ENCODE data around the gene MYOZ2. TPM values are rescaled to one million over a fixed set of nuclear protein-coding genes. Genes with fewer than 3 reads are reported as not detected.
A peak's percentile ranks its signal among the peaks of the same experiment; 100 is the strongest.

MYOZ2 gene
- total RNA-seq, 1 experiment from 2014 or later: not detected

DNA sequence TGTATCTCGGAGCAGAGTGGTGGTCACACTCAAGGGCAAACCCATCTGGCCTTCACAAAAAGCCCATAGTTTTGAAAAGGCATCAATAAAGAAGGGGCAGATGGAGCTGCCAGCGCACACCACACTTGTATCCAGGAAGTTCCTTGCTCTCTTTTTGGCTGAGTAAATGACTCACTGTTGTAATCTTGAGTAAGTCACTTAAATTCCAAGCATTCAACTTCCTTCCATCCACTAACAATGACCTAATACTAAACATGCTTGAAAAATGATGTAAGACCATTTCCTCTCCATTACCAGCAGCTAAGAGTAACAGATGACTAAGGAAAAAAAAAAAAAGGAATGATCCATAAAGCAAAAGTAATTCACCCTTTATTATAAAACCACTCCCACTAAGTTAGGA, 32.4 kb upstream of the MYOZ2 start:
- Histone ChIP-seq H3K27me3 (ENCODE audit: low read length) (no peaks in the 10 kb centered on the region), H3K9me2 (replicated peaks; ENCODE audit: insufficient read depth, low read length) (no peaks in the 10 kb centered on the region), H3K4me1 (ENCODE audit: low read length) (no peaks in the 10 kb centered on the region), H3K4me3 (ENCODE audit: low read length) (no peak overlapping the region), H2AFZ (ENCODE audit: low read length) (no peak overlapping the region), H3K27ac (ENCODE audit: low read length) (no peak overlapping the region), H3K36me3 (ENCODE audit: insufficient read depth, low read length) (no peaks in the 10 kb centered on the region), H3K9ac (ENCODE audit: low read length) (no peak overlapping the region), H4K20me1 (ENCODE audit: insufficient read depth, low read depth, low read length) (no peaks in the 10 kb centered on the region), H3K79me2 (ENCODE audit: low read length) (no peaks in the 10 kb centered on the region), H3K9me3 (ENCODE audit: low read length) (no peaks in the 10 kb centered on the region), H3K4me2 (ENCODE audit: low read depth, low read length, poor library complexity, severe bottlenecking) (no peak overlapping the region)
- DNase-seq: no peak

DNA sequence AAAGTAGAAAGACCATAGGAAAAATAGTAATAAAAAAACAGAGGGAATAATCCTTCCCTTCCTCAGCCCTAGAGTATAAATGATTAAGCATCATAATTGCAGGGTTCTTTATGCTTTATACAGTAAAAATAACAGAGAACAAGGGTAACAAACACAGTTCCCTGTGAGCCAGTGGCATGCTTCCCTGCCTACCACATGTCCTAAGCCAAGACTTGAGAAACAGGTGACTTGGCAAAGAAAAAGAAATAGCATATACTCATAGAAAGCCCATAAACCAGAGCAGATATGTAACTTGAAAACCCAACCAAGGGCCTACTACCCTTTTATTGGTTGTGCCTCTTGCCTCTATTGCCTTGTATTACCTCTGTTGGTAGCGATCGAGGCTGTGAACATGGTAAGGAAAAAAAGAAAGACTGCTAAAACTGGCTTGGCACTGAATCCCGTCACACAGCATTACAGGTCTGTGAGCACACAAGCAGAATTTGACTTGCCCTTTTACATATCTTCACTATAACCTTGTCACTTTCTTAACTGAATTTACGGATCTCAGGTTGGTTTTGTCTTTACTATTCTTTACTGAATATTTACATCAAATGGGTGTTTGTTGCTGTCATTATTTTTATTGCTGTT, 30.9 kb upstream of the MYOZ2 start:
- Histone ChIP-seq H4K20me1 (ENCODE audit: insufficient read depth, low read depth, low read length) (no peaks in the 10 kb centered on the region), H3K9ac (ENCODE audit: low read length) (no peak overlapping the region), H2AFZ (ENCODE audit: low read length) (no peak overlapping the region), H3K4me2 (ENCODE audit: low read depth, low read length, poor library complexity, severe bottlenecking) (no peak overlapping the region), H3K79me2 (ENCODE audit: low read length) (no peaks in the 10 kb centered on the region), H3K27me3 (ENCODE audit: low read length) (no peaks in the 10 kb centered on the region), H3K4me1 (ENCODE audit: low read length) (no peaks in the 10 kb centered on the region), H3K36me3 (ENCODE audit: insufficient read depth, low read length) (no peaks in the 10 kb centered on the region), H3K27ac (ENCODE audit: low read length) (no peak overlapping the region), H3K9me3 (ENCODE audit: low read length) (no peaks in the 10 kb centered on the region), H3K9me2 (replicated peaks; ENCODE audit: insufficient read depth, low read length) (no peaks in the 10 kb centered on the region), H3K4me3 (ENCODE audit: low read length) (no peak overlapping the region)
- DNase-seq: no peak

DNA sequence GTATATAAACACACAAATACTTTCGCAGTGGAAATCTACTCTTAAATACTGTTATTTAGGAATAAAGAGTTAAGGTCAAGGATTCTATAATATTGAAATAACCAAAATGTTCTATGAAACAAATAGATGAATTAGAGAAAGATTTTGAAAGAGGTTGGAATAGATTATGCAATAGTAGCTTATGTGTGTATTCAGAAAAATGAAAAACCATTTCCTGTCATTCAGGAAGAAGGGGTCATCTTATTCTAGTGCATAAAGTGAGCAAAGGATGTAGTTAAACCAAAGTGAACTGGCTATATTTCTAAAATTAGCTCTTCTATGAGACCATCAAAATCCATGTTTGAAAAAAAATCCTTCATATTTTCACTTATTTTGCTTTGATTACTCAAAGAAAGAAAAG, 30.0 kb upstream of the MYOZ2 start:
- DNase-seq: no peak
- no peaks in the 10 kb centered on the region for H3K4me1 ChIP-seq (ENCODE audit: low read length)
- no peak overlapping the region for H3K4me3 ChIP-seq (ENCODE audit: low read length)
- no peaks in the 10 kb centered on the region for H3K9me3 ChIP-seq (ENCODE audit: low read length)
- no peak overlapping the region for H3K9ac ChIP-seq (ENCODE audit: low read length)
- no peaks in the 10 kb centered on the region for H3K79me2 ChIP-seq (ENCODE audit: low read length)
- no peaks in the 10 kb centered on the region for H3K36me3 ChIP-seq (ENCODE audit: insufficient read depth, low read length)
- no peaks in the 10 kb centered on the region for H3K9me2 ChIP-seq (replicated peaks; ENCODE audit: insufficient read depth, low read length)
- no peaks in the 10 kb centered on the region for H3K27me3 ChIP-seq (ENCODE audit: low read length)
- no peak overlapping the region for H3K4me2 ChIP-seq (ENCODE audit: low read depth, low read length, poor library complexity, severe bottlenecking)
- no peaks in the 10 kb centered on the region for H4K20me1 ChIP-seq (ENCODE audit: insufficient read depth, low read depth, low read length)
- no peak overlapping the region for H2AFZ ChIP-seq (ENCODE audit: low read length)
- no peak overlapping the region for H3K27ac ChIP-seq (ENCODE audit: low read length)

DNA sequence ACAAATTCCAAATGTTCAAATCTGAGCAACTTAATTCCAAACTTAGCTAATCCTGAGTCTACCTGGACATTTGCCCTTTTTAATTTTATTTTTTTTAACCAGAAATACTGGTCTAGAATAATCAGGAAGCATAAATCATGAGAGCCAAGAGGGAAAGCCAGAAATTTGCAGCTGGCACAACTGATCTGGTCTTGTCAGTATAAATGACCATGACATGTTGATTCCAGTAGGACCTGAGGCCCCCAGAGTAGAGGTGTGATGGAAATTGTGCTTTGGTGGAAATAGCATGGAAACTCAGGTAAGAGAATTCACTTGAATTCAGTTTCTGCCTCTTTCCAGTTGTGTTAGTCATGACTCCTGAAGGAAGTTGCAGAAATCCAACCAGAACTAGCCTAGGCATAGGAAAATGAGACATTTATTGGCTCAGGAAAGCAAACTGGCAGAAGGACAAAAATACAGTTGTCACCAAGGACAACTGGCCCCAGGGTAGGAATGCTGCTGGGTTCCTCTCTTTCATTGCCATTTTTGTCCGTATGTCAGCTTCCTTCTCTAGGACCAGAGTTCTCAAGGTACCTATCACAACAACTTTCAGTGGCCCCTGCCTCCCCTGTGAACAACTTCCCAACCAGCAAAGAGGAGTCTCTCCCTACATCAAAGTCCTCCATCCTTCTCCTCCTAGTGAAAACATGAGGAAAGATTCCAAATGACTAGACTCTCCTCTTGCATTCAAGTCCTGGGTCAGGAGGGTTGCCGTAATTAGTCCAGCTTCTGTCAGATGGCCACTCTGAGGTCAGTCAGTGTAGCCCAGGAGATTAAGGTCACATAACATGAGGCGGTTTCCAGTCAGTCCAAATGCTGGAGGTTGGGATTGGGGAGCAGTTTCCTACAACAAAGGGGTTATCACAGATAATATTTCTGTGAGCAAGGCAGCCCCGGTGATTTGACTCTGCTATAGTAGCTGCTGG, 29.3 kb upstream of the MYOZ2 start:
- no peaks in the 10 kb centered on the region for H3K9me2 ChIP-seq (replicated peaks; ENCODE audit: insufficient read depth, low read length)
- no peaks in the 10 kb centered on the region for H3K27me3 ChIP-seq (ENCODE audit: low read length)
- no peaks in the 10 kb centered on the region for H3K36me3 ChIP-seq (ENCODE audit: insufficient read depth, low read length)
- DNase-seq: no peak
- no peak overlapping the region for H3K4me3 ChIP-seq (ENCODE audit: low read length)
- no peak overlapping the region for H3K4me2 ChIP-seq (ENCODE audit: low read depth, low read length, poor library complexity, severe bottlenecking)
- no peaks in the 10 kb centered on the region for H3K9me3 ChIP-seq (ENCODE audit: low read length)
- H3K4me1 ChIP-seq (ENCODE audit: low read length): no peaks in the 10 kb centered on the region
- no peaks in the 10 kb centered on the region for H3K79me2 ChIP-seq (ENCODE audit: low read length)
- no peaks in the 10 kb centered on the region for H4K20me1 ChIP-seq (ENCODE audit: insufficient read depth, low read depth, low read length)
- no peak overlapping the region for H3K9ac ChIP-seq (ENCODE audit: low read length)
- H2AFZ ChIP-seq (ENCODE audit: low read length): no peak overlapping the region
- no peak overlapping the region for H3K27ac ChIP-seq (ENCODE audit: low read length)

DNA sequence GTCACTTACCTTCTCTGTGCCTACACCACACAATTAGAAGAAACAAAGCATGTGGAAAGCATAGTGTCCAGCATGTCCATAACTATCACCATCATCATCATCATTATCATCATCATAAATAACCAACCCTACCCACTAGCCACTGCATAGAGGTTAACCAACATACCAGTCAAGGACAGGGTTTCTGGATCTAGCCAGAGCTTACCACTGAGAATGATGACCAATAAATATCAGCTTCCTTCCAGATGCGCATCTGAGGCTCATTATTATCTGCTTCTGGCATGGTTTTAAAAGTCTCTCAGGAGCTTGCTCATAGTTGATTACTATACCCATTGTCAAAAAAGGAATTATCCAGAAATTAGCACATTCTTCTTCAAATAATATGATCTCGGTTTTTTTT, 25.5 kb upstream of the MYOZ2 start:
- H3K9me2 ChIP-seq (replicated peaks; ENCODE audit: insufficient read depth, low read length): no peaks in the 10 kb centered on the region
- no peak overlapping the region for H3K4me3 ChIP-seq (ENCODE audit: low read length)
- H3K27ac ChIP-seq (ENCODE audit: low read length): no peak overlapping the region
- H3K36me3 ChIP-seq (ENCODE audit: insufficient read depth, low read length): no peaks in the 10 kb centered on the region
- H3K79me2 ChIP-seq (ENCODE audit: low read length): no peaks in the 10 kb centered on the region
- no peak overlapping the region for H3K4me2 ChIP-seq (ENCODE audit: low read depth, low read length, poor library complexity, severe bottlenecking)
- H2AFZ ChIP-seq (ENCODE audit: low read length): no peak overlapping the region
- no peaks in the 10 kb centered on the region for H3K9me3 ChIP-seq (ENCODE audit: low read length)
- no peaks in the 10 kb centered on the region for H3K27me3 ChIP-seq (ENCODE audit: low read length)
- H3K4me1 ChIP-seq (ENCODE audit: low read length): no peaks in the 10 kb centered on the region
- no peaks in the 10 kb centered on the region for H4K20me1 ChIP-seq (ENCODE audit: insufficient read depth, low read depth, low read length)
- DNase-seq: no peak
- H3K9ac ChIP-seq (ENCODE audit: low read length): no peak overlapping the region

DNA sequence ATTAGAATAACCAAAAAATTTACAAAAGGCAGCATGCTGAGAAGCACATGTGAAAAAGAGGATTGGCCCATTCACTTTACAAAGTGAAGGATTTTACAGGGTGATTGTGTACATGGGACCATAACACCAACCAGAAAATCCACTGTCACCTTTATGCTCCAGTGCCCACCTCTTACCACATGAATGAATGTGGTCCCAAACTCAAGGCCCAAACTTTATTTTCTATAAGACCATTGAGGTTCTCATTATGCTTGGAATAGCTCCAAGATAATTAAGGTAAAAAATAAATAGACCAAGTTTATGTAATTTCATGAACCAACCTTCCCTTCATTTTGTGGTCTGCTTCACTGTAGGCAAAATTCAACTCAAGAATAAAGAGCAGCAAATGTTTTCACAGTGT, 24.3 kb upstream of the MYOZ2 start:
- no peaks in the 10 kb centered on the region for H3K9me2 ChIP-seq (replicated peaks; ENCODE audit: insufficient read depth, low read length)
- H3K4me2 ChIP-seq (ENCODE audit: low read depth, low read length, poor library complexity, severe bottlenecking): no peak overlapping the region
- no peak for DNase-seq
- H2AFZ ChIP-seq (ENCODE audit: low read length): no peak overlapping the region
- H3K9ac ChIP-seq (ENCODE audit: low read length): no peak overlapping the region
- no peaks in the 10 kb centered on the region for H3K27me3 ChIP-seq (ENCODE audit: low read length)
- H3K79me2 ChIP-seq (ENCODE audit: low read length): no peaks in the 10 kb centered on the region
- H3K36me3 ChIP-seq (ENCODE audit: insufficient read depth, low read length): no peaks in the 10 kb centered on the region
- no peaks in the 10 kb centered on the region for H4K20me1 ChIP-seq (ENCODE audit: insufficient read depth, low read depth, low read length)
- no peaks in the 10 kb centered on the region for H3K9me3 ChIP-seq (ENCODE audit: low read length)
- no peak overlapping the region for H3K4me3 ChIP-seq (ENCODE audit: low read length)
- H3K27ac ChIP-seq (ENCODE audit: low read length): no peak overlapping the region
- no peaks in the 10 kb centered on the region for H3K4me1 ChIP-seq (ENCODE audit: low read length)

DNA sequence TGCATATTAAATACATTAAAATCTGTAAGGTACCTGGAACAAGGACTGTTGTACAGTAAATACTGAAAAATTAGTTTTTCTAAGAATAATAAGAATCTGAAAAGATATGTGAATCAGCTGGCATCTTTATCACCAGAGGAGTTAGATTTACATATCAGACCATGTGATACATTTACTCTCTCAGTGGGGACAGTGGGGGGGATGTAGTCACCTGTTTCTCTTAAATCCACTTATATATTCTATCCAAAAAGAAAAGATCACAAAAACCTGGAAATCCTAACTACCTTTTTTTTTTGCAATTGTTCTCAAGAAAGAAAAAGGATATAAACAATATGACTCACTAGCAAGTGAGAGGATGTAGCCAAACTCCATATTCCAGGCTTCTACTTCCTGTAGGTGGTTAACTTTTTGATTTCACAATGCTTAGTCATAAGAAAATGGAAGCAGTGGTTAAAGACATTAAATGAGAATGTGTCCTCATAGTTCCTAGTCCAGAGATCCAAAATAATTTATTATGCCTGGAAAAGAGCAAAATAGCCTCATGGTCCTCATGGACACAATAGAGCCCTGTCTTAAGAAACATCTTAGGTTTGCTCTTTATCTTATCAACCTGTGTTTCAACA, 22.5 kb upstream of the MYOZ2 start:
- no peak overlapping the region for H3K9ac ChIP-seq (ENCODE audit: low read length)
- no peaks in the 10 kb centered on the region for H3K79me2 ChIP-seq (ENCODE audit: low read length)
- H3K27ac ChIP-seq (ENCODE audit: low read length): no peak overlapping the region
- H3K9me3 ChIP-seq (ENCODE audit: low read length): no peaks in the 10 kb centered on the region
- H4K20me1 ChIP-seq (ENCODE audit: insufficient read depth, low read depth, low read length): no peaks in the 10 kb centered on the region
- H2AFZ ChIP-seq (ENCODE audit: low read length): no peak overlapping the region
- no peak overlapping the region for H3K4me2 ChIP-seq (ENCODE audit: low read depth, low read length, poor library complexity, severe bottlenecking)
- H3K36me3 ChIP-seq (ENCODE audit: insufficient read depth, low read length): no peaks in the 10 kb centered on the region
- no peaks in the 10 kb centered on the region for H3K27me3 ChIP-seq (ENCODE audit: low read length)
- no peak for DNase-seq
- no peak overlapping the region for H3K4me3 ChIP-seq (ENCODE audit: low read length)
- no peaks in the 10 kb centered on the region for H3K9me2 ChIP-seq (replicated peaks; ENCODE audit: insufficient read depth, low read length)
- no peaks in the 10 kb centered on the region for H3K4me1 ChIP-seq (ENCODE audit: low read length)

DNA sequence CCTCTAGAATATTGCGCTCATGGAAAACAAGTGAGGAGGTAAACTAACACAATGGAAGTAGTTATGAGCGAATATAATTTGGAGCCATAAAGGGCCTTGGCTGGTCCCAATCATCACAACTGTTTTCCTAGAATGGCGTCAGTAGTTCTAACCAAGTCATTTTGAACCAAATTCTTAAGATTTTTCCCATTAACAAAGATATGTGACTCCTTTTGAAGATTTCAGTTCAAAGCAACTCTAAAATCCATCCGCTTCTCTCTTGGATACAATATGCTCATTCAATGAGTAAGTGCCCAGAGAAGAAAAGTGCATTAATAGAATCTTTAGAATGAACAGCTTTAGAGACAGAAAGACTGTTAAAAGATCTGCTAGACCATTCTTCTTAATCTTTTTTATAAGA, 19.6 kb upstream of the MYOZ2 start:
- DNase-seq: peak; percentile 9
- H2AFZ ChIP-seq (ENCODE audit: low read length): no peak overlapping the region

More for the DNA sequence above, 19.6 kb upstream of the MYOZ2 start:
- H3K4me3 ChIP-seq (ENCODE audit: low read length): no peak overlapping the region
- no peaks in the 10 kb centered on the region for H4K20me1 ChIP-seq (ENCODE audit: insufficient read depth, low read depth, low read length)
- H3K79me2 ChIP-seq (ENCODE audit: low read length): no peaks in the 10 kb centered on the region
- no peak overlapping the region for H3K27ac ChIP-seq (ENCODE audit: low read length)
- H3K9me3 ChIP-seq (ENCODE audit: low read length): no peaks in the 10 kb centered on the region
- H3K27me3 ChIP-seq (ENCODE audit: low read length): no peaks in the 10 kb centered on the region
- H3K9me2 ChIP-seq (replicated peaks; ENCODE audit: insufficient read depth, low read length): no peaks in the 10 kb centered on the region
- H3K36me3 ChIP-seq (ENCODE audit: insufficient read depth, low read length): no peaks in the 10 kb centered on the region
- H3K4me2 ChIP-seq (ENCODE audit: low read depth, low read length, poor library complexity, severe bottlenecking): no peak overlapping the region
- no peaks in the 10 kb centered on the region for H3K4me1 ChIP-seq (ENCODE audit: low read length)
- H3K9ac ChIP-seq (ENCODE audit: low read length): no peak overlapping the region

Measured in Karpas-422 (cell line).